Effector memory CD4-positive, alpha-beta T cell (primary cell): ENCODE measurements around the gene NUDC.

Source experiments
- DNase-seq, 3 donors: peaks; one replicate each; pipeline ENCODE4 v3.0.0-alpha.2; 2020
- H3K27ac ChIP-seq: 2 replicates; pipeline ENCODE4 v1.7.0; 2013; ENCODE audit warnings: mild to moderate bottlenecking, low read length, moderate library complexity; ENCODE audit not compliant: insufficient read depth, poor library complexity, severe bottlenecking
- H3K27me3 ChIP-seq: replicated peaks from 2 replicates; pipeline ENCODE4 v1.7.0; 2013; ENCODE audit warnings: mild to moderate bottlenecking, low read length; ENCODE audit not compliant: insufficient read depth, control insufficient read depth, poor library complexity, severe bottlenecking
- H3K36me3 ChIP-seq: 2 replicates; pipeline ENCODE4 v1.7.0; 2013; ENCODE audit warnings: mild to moderate bottlenecking, low read length, moderate library complexity; ENCODE audit not compliant: control insufficient read depth, insufficient read depth
- H3K4me1 ChIP-seq: 2 replicates; pipeline ENCODE4 v1.7.0; 2013; ENCODE audit warnings: low read length, mild to moderate bottlenecking; ENCODE audit not compliant: control insufficient read depth, insufficient read depth, poor library complexity, severe bottlenecking
- H3K4me3 ChIP-seq: 2 replicates; pipeline ENCODE4 v1.7.0; 2013; ENCODE audit warnings: low read length, low read depth, mild to moderate bottlenecking; ENCODE audit not compliant: insufficient read depth, poor library complexity, severe bottlenecking
- H3K9me3 ChIP-seq: 2 replicates; pipeline ENCODE4 v1.7.0; 2013; ENCODE audit warnings: mild to moderate bottlenecking, low read length, moderate library complexity; ENCODE audit not compliant: control insufficient read depth

The NUDC gene

GRCh38 chr1:26923711-26924110 is 2.2 kb downstream of the NUDC start:
- H3K9me3 ChIP-seq = no peaks in the 10 kb centered on the region
- H3K27ac ChIP-seq = no peak overlapping the region
- DNase-seq = no peak
- H3K36me3 ChIP-seq = peaks cover 24% of the 10 kb centered on the region
- no peak overlapping the region for H3K4me3 ChIP-seq
- peaks cover 6% of the 10 kb centered on the region for H3K4me1 ChIP-seq
- no peaks in the 10 kb centered on the region for H3K27me3 ChIP-seq

GRCh38 chr1:26932531-26932930 is 11.0 kb downstream of the NUDC start:
- Histone ChIP-seq H3K4me3 (no peak overlapping the region), H3K9me3 (no peaks in the 10 kb centered on the region), H3K4me1 (no peaks in the 10 kb centered on the region), H3K27ac (no peak overlapping the region), H3K27me3 (no peaks in the 10 kb centered on the region), H3K36me3 (peaks cover 42% of the 10 kb centered on the region)
- DNase-seq = no peak

- no peak overlapping the region for H3K27ac ChIP-seq
- H3K27me3 ChIP-seq = no peaks in the 10 kb centered on the region
- no peaks in the 10 kb centered on the region for H3K4me1 ChIP-seq
- no peaks in the 10 kb centered on the region for H3K9me3 ChIP-seq
- peaks cover 27% of the 10 kb centered on the region for H3K36me3 ChIP-seq
- no peak for DNase-seq
- H3K4me3 ChIP-seq = no peak overlapping the region
Measured at GRCh38 chr1:26936823-26937222, 15.3 kb downstream of the NUDC start.

GRCh38 chr1:26938004-26938658 is 16.6 kb downstream of the NUDC start:
- Histone ChIP-seq H3K27me3 (no peaks in the 10 kb centered on the region), H3K27ac (no peak overlapping the region), H3K4me1 (no peaks in the 10 kb centered on the region), H3K36me3 (peaks cover 39% of the 10 kb centered on the region), H3K9me3 (no peaks in the 10 kb centered on the region), H3K4me3 (no peak overlapping the region)
- DNase-seq = no peak

- no peaks in the 10 kb centered on the region for H3K4me1 ChIP-seq
- H3K27ac ChIP-seq = no peak overlapping the region
- H3K4me3 ChIP-seq = no peak overlapping the region
- H3K9me3 ChIP-seq = no peaks in the 10 kb centered on the region
- peaks cover 44% of the 10 kb centered on the region for H3K36me3 ChIP-seq
- no peaks in the 10 kb centered on the region for H3K27me3 ChIP-seq
- DNase-seq = no peak
Measured at GRCh38 chr1:26938659-26939025, 17.1 kb downstream of the NUDC start.

GRCh38 chr1:26941311-26941710 is 19.8 kb downstream of the NUDC start:
- DNase-seq = no peak
- no peak overlapping the region for H3K4me3 ChIP-seq
- H3K4me1 ChIP-seq = no peaks in the 10 kb centered on the region
- H3K27ac ChIP-seq = no peak overlapping the region
- H3K36me3 ChIP-seq = peaks cover 50% of the 10 kb centered on the region
- H3K9me3 ChIP-seq = no peaks in the 10 kb centered on the region
- H3K27me3 ChIP-seq = no peaks in the 10 kb centered on the region

DNA sequence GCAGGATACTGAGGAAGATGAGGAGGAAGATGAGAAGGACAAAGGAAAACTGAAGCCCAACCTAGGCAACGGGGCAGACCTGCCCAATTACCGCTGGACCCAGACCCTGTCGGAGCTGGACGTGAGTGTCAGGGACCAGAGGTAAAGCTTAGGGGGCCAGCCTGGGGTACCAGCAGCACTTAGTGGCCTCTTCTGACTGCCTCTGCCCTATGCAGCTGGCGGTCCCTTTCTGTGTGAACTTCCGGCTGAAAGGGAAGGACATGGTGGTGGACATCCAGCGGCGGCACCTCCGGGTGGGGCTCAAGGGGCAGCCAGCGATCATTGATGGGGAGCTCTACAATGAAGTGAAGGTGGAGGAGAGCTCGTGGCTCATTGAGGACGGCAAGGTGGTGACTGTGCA is 21.1 kb downstream of the NUDC start:
- peaks cover 45% of the 10 kb centered on the region for H3K36me3 ChIP-seq
- no peak for DNase-seq
- H3K4me1 ChIP-seq = no peaks in the 10 kb centered on the region

GRCh38 chr1:26945138-26945537 is 23.6 kb downstream of the NUDC start:
- Histone ChIP-seq H3K36me3 (peaks cover 51% of the 10 kb centered on the region), H3K27ac (no peak overlapping the region), H3K27me3 (no peaks in the 10 kb centered on the region), H3K4me3 (no peak overlapping the region), H3K9me3 (no peaks in the 10 kb centered on the region), H3K4me1 (no peaks in the 10 kb centered on the region)
- DNase-seq = no peak

More for the DNA sequence above, 21.1 kb downstream of the NUDC start:
- H3K4me3 ChIP-seq = no peak overlapping the region
- no peaks in the 10 kb centered on the region for H3K9me3 ChIP-seq
- H3K27ac ChIP-seq = no peak overlapping the region
- no peaks in the 10 kb centered on the region for H3K27me3 ChIP-seq

GRCh38 chr1:26945728-26946127 is 24.2 kb downstream of the NUDC start:
- Histone ChIP-seq H3K36me3 (peaks cover 51% of the 10 kb centered on the region), H3K9me3 (no peaks in the 10 kb centered on the region), H3K27ac (no peak overlapping the region), H3K4me1 (no peaks in the 10 kb centered on the region), H3K4me3 (no peak overlapping the region), H3K27me3 (no peaks in the 10 kb centered on the region)
- no peak for DNase-seq

- no peak overlapping the region for H3K4me3 ChIP-seq
- DNase-seq = no peak
- no peaks in the 10 kb centered on the region for H3K9me3 ChIP-seq
- peaks cover 50% of the 10 kb centered on the region for H3K36me3 ChIP-seq
- H3K27me3 ChIP-seq = no peaks in the 10 kb centered on the region
- H3K4me1 ChIP-seq = no peaks in the 10 kb centered on the region
- no peak overlapping the region for H3K27ac ChIP-seq
Measured at GRCh38 chr1:26946270-26946669, 24.7 kb downstream of the NUDC start.
